Epithelial cell of prostate (primary cell): Measurements from ENCODE around the gene TSTD2.
"Not testable (repeated sequence)": the region's sequence is repeated elsewhere in the genome, so short reads cannot be mapped to it uniquely, and the experiment has no call there.

ENCODE experiments used
- DNase-seq: peaks from one replicate; pipeline ENCODE4 v3.0.0-alpha.2; 2011; ENCODE audit warnings: low read depth, low spot score
- H3K27ac ChIP-seq: fragments of 450-650 bp; 2 replicates; pipeline ENCODE4 v1.5.1; 2017; ENCODE audit warnings: mild to moderate bottlenecking

TSTD2 gene

DNA sequence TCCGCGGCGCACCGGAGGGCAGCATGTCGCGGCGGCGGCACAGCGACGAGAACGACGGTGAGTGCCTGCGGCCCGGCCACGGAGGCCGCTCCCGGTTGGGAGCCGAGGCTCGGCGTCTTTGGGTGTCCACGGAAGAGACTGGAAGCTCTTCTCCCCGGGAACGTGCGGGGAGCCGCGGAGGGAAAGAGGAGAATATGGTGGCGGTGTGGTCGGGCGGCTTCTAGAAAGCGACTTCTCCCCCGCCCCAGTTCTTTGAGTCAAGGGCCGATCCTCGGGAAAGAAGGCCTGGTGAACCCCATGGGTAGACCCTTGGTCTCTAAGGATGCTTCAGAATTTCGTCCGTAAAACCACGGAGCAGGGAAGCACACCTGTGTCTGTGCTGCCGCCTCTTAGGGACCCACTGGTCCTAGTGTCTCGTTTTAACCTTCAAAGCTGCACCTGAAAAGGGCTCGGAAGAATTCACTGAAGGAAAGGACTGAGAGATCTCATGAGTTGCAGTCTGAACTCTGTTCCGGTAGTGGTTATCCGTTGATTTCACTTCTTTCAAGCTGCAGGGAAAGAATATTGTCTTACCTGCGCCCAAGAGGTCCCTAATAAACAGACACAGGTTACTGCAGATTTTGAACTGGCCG lies 807 bp upstream of the TSTD2 start:
- no peak for DNase-seq
- peak overlapping the region; percentile 99 for H3K27ac ChIP-seq

DNA sequence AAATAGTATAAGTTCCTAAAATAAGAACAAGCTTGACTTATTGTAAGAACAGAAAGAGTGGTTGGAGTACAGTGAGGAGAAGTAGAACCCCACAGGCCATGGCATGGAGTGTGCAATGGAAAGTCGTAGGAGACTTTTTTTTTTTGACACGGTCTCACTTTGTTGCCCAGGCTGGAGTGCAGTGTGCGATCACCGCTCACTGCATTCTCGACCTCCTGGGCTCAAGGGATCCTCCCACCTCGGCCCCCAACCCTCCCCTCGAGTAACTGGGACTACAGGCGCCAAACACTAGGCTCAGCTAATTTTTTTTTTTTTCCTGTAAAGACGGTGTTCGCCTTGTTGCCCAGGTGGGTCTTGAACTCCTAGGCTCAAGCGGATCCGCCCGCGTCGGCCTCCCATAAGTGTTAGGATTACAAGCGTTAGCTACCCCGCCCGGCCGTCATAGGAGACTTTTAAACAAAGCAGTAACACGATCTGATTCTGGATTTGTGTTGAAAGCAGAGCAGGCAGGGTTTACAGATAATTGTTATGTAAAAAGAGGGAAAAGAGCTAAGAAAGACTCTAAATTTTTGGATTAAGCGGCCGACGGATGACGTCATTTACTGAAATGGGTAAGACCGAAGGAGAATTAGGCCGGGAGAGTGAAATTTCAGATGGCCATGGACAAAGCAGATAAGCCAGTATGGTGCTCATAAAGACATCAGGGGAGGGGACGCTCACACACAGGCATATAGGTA lies 752 bp downstream of the TSTD2 start:
- peak overlapping the region; percentile 99 for H3K27ac ChIP-seq
- DNase-seq: no peak

DNA sequence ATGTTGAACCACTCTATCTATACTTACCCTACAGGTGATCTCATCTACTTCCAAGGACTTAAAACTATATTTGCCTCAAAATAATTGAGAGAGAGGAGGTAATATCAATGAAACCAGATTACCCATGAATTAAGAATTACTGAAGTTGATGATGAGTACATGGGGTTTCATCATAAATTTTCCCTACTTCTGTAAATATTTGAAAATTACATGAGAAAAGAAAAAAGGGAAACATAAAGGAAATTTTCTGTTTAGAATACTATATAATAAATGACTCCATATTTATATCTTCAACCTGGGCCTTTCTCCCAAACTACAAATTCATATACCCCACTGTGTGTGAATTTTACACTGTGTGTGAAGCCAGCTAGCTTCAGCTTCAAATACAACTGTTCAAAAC lies 2.6 kb downstream of the TSTD2 start:
- no peak for DNase-seq
- H3K27ac ChIP-seq: no peak overlapping the region

DNA sequence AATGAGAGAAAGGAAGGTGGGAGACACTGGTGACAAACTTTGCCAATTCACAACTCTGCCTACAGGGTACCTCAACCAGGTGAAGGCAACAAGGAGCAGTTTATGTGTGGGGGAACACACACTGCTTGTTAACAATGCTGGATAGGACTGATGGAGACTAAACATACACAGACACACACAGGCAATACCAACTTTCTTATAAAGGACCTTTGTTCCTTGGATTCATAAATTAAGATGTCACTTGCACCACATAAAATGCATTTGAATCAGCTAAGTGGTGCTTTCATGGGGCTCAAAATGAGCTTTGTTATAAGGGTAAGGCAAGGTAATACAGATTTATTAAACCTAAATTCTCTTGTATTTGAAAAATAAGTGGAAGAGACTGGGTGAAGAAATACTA lies 4.0 kb downstream of the TSTD2 start:
- DNase-seq: no peak
- no peak overlapping the region for H3K27ac ChIP-seq

DNA sequence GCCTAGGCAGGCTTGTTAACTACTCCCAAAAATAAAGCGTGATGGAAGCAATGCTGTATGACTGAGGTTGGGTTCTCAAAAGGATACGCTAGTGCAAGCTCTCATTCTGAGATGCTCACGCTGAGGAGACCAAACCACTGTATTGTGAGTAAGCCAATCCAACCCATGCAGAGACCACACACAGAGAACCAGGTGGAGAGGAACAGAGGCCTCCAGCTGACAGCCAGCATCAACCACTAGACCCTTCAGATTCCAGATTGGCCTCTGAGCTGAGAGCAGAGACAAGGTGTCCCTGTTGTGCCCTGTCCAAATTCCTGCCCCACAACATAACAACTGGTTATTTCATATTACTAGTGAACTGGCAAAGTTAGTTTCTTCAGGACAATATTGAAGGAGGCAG lies 4.5 kb downstream of the TSTD2 start:
- no peak overlapping the region for H3K27ac ChIP-seq
- no peak for DNase-seq

DNA sequence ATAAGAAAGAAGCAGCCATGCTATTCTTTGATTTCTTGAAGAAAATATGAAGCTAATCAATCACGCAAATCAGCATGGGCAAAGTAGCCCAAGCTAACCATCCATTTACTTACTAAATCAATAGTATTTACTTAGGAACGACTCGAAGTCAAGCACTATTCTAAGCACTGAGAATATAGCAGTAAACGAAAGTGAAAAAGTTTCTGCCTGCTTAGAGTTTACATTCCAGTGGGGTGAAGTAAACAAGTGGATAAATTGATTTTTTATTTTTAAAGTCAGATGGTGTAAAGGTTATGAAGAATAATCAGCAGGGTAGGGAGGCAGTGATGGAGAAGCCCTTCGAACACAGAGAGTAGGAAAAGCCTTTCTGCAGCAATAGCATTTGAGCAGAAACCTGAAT lies 5.5 kb downstream of the TSTD2 start:
- H3K27ac ChIP-seq: no peak overlapping the region
- DNase-seq: no peak

DNA sequence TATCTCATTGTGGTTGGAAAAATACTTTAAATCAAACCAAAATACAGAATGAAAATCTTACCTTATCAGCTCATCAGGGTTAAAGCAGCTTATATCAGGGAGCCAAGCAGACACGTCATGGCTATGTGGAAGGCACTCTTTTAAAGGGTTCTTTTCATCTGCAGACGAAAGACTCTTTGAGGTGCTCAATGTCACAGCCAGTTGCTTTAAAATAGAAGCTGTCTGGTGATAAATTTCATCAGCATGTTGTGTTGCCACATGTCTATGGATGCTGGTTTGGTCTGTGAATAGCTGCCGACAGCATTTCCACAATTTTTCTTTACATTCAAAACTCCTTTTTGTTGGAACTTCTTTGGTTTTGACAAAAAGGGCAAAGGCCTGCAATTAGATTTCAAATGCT lies 7.5 kb downstream of the TSTD2 start:
- no peak for DNase-seq
- no peak overlapping the region for H3K27ac ChIP-seq

DNA sequence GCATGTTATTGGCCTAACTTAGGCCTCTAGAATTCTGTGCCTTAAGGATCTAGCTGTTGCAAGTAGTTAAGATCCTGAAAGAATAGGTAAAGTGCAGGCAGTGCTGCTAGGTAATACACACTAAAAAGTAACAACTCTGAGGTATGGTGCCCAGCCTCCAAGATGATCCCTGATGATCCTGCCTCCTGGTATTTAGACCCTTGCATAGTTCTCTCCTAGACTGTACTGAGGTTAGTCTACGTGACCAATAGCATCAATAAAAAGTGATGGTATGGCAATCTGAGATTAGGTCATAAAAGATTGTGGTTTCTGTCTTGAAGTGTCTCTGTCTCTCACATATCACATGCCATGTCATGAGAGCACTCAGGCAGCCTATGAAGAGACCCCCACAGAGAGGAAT lies 9.2 kb downstream of the TSTD2 start:
- no peak for DNase-seq
- no peak overlapping the region for H3K27ac ChIP-seq

DNA sequence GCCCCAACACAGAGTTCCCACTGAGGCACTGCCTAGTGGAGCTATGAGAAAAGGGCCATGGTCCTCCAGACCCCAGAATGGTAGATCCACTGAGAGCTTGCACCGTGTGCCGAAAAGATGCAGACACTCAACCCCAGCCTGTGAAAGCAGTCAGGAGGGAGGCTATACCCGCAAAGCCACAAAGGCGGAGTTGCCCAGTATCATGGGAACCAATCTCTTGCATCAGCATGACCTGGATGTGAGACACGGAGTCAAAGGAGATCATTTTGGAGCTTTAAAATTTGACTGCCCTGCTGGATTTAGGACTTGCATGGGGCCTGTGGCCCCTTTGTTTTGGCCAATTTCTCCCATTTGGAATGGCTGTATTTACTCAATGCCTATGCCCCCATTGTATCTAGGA lies 10.7 kb downstream of the TSTD2 start:
- not testable (repeated sequence) for DNase-seq, H3K27ac ChIP-seq

DNA sequence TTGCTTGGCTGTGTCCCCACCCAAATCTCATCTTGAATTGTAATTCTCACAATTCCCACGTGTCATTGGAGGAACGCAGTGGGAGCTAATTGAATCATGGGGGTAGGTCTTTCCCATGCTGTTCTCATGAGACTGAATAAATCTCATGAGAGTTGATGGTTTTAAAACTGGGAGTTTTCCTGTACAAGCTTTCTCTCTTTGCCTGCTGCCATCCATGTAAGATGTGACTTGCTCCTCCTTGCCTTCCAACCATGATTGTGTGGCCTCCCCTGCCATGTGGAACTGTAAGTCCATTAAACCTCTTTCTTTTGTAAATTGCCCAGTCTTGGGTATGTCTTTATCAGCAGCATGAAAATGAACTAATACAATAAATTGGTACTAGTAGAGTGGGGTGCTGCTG lies 13.1 kb downstream of the TSTD2 start:
- not testable (repeated sequence) for DNase-seq, H3K27ac ChIP-seq

DNA sequence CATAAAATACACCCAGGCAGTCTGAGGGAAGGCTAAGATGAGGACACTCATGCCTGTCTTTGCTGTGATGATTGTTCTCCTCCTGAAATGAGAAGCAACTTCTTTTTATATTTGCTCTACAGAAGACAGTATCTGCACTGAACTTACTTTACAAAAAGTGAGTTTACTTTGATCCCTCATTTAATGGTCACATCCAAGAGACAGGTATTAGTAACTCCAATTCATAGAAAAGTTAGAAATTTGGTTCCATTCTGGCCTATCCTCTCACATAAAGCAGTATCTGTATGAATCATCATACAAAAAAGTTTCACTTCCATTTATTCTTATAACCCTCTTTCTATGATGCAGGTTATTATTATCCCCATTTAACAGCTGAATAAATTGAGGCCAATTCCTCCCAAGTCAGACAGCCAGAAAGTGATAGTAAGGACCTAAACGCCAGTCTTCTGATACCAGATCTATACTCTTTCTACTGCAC lies 15.2 kb downstream of the TSTD2 start:
- H3K27ac ChIP-seq: no peak overlapping the region
- no peak for DNase-seq

DNA sequence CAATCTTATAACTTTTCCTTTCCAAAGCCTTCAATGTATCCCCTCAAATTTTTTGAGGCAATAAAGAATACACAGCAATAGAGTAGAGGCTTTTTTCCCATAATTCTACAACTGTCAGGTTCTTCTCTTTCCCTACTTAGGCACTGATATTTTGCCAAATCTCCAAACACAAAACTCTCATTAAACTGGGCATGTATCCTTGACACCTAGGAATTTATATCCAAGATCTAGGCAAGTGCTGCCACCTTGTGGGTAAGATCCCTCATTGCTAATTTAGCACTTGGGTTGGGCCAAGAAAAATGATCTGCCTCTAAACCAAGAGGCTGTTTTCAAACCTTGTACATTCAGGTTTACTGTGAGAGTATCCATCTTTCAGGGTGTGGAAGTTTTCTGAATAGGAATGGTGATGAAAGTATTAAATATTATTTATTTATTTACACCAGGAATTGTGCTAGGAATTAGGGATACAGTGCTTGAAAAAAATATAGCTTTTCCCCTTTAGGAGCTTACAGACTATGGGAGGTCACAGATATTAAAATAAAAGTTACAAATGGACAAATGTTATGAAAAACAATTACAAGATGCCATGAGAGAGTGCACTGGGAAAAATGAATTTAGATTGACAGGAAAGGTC lies 17.6 kb downstream of the TSTD2 start:
- DNase-seq: no peak

DNA sequence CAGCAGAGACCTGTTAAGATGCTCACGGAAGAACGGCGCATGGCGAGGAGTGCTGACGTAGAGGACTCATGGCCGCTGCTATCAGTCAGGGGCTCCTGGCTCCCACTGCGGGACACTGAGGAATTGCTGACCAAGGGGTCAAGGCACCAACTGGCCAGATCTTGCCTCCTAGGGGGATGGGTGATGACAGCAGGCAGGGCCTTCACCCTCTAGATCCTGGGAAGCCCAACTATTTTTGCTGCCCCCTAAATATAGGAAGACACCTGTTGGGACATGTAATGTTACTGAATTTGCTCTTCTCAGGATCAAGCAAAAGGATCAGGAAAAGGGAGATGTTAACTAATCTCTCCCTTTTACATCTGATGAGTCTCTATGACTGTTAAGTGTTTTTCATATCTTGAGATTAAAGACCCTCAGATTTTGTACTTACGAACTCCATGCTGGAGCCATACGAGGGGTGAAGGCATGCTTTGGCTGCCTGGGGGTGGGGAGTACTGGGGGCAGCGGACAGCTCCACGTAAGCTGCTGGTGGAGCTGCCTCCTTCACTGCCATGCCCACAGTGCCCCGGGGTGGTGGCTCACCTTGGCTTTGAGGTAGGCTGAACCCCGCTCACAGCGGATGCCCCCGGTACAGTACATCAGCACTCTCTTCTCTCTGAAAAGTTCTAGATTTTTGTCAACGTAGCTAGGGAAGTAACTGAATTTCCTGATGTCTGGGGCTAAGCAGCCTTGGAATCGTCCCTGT lies 28.1 kb downstream of the TSTD2 start:
- no peak for DNase-seq
- no peak overlapping the region for H3K27ac ChIP-seq

More for the DNA sequence above, 17.6 kb downstream of the TSTD2 start:
- no peak overlapping the region for H3K27ac ChIP-seq

DNA sequence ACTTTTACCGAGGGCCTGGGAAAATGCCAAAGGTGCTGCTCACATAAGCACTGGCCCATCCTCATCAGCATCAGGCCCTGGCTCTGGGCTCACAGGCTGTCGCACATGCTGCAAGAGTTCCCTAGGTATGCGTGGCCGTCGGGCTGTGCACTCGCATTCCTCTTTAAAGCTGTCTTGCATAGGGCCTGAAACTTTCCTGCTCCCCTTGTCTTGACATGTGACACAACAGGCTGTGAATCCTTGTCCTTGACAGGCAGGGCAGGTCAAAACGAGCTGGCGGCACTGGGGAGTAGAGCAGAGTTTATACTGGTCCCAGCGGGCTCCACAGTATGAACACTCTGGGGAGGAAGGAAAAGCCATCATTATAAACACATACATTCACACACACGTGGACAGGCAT lies 30.7 kb downstream of the TSTD2 start:
- no peak overlapping the region for H3K27ac ChIP-seq
- DNase-seq: no peak

DNA sequence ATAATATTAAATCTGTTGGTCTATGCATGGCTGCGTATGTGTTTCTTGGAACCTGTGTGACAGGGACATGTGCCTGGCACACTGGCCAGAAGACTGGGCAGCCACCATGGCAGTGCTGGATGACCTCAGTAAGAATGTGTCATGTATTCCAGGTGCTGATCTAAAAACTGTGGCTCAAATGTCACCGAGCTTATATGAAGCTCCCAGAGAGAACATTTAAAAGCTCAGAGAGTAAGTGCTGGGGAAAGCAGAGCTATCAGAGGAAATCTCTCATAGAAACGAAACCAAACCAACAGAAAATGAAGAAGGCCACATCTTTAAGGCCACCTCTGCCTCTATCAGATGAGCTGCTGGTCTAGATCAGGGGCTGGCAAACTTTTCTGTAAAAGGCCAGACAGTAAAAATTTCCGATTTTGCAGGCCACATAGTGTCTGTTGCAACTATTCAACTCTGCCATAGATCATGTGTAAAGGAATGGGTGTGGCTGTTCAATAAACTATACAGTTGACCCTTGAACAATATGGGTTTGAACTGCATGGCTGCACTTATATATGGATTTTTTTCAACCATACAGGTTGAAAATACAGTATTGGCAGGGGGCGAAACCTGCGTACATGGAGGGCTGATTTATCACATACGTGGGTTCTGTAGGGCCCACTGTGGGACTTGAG lies 31.8 kb downstream of the TSTD2 start:
- DNase-seq: no peak
- no peak overlapping the region for H3K27ac ChIP-seq

DNA sequence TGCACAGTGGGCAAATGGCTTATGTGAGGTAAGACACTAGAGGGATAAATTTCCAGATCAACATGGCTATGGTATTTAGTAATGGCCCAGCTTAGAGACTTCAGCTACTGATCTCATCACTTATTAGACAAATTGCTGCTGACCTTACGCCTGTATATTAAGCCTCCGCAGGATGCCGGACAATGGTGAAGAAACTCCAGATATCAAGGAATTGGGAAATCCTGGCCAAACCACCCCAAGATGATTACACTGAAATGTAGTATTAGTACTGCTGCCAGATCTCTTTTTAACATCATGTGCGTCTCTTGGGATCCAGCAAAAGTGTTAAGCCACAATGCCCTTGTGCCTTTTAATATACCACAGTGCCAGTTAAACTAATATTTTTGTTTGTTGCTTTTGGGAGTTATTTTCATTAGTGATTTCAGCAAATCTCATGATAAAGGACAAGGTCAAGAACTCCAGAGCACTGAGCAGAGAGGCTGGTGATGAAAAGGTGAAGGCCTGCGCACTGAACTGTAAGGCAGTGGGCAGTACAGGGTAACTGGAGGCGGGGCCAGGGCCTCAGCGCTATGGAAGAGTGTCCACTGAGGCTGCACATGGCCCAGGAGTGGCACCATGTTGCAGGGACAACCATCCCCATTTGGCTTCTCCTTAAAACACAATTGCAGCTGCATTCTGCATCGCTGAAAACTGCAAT lies 32.5 kb downstream of the TSTD2 start:
- no peak overlapping the region for H3K27ac ChIP-seq
- DNase-seq: no peak

DNA sequence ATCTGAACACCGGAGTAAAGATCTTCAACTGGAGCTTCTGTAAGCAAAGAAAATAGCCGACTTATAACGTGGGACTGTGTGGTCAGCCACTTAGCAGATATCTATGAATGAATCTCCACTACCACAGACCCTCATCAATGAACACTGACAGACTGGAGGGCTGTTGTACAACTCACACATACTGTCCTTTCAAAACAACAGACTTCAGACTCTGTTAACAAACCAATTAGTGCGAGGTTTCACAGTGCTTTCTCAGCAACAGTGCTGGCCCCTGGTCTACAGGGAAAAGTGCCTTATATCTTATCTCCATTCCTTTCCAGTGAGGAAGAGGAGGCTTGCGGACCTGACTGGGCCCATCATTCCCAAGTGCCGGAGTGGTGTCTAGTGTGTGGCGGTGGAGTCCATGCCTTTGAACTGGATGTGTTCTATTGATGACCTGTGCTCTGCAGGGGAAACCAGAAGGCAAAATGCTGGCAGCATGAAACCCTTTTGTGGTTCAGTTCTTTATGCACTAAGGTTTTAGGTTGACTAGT lies 33.8 kb downstream of the TSTD2 start:
- H3K27ac ChIP-seq: no peak overlapping the region
- DNase-seq: no peak

DNA sequence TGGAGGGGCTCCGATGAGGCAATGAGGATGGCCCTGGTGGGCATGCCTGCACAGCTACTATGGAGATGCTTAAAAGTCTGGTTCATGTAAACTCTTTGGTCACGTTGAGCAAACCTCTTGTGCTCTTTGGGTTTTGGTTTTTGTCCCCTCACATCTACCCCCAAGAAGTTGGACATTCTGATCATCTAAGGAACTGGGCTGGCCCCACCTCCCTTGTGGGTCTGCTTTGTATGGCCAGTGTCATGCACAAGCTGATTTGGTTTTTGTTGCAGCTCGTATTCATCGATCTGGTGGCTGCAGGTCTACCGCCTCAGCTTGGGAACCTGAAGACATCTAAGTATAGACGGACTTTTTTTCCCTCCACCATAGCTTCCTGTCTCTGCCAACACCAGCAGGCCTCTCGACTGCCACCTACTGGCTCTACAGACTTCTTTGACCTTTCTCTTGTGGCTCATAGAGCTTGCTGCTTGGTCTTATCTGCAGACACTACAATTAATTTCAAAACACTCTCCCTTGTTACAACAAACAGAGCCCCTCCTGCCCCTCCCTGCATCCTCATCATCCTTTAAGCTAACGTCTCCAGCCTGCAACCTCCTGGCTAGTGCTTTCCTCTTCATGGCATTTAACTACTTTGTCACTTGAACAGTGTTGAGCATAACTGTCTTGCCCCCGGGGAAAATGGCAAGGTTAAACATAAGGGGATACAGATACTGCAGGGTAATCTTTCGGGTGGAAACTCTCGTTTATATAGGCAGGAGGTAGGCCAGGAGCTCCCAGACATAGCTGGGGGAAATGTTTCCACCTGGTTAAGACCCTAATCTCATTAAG lies 34.5 kb downstream of the TSTD2 start:
- no peak overlapping the region for H3K27ac ChIP-seq
- DNase-seq: peak; percentile 10

DNA sequence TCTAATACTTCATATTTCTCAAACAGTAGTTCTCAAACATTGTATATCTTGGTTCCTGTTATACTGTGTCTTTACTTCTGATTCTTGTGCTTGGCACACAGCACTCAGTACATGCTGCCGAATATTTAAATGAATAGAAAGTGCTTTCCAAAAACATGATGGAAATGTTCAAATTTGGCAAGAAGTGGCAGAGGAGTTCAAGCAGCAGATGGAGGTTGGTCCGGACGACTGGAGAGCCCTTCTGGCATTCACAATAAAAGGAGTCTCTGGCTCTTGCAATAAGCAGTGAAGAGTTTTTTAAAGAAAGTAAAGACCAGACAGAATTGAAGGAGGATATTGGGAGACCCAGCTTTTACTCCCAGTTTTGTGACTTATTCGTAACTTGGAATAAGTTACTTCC lies 36.3 kb downstream of the TSTD2 start:
- DNase-seq: no peak
- no peak overlapping the region for H3K27ac ChIP-seq
